ENCODE data around the gene HGFAC. TPM values are rescaled to one million over a fixed set of nuclear protein-coding genes. Genes with fewer than 3 reads are reported as not detected.

The HGFAC gene
- total and polyA plus RNA-seq, 2 experiments from 2014 or later, result not detected

DNA sequence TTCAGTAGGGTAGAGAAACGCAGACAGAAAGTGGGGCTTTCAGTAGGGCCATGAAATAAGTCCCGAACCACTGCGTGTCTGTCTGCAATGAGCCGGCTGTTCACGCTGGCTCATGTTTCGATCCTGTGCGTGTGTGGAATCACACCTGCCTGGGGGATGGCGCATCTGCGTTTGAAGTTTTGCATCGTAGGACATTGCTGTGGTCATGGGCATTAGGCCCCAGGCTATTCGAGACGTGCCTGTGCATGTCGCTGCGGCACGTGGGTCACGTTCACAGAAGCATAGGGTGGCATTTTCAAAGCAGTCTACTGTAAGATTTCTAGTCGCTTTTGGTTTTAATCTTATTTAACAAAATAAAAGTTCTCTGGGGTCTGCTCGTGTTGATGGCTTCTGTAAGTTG is 25.5 kb upstream of the HGFAC start:
- no peaks in the 10 kb centered on the region for H4K20me1 ChIP-seq (ENCODE audit: insufficient read depth)
- DNase-seq, result no peak
- no peak overlapping the region for H2AFZ ChIP-seq
- no peaks in the 10 kb centered on the region for H3K79me2 ChIP-seq (ENCODE audit: insufficient read depth)
- no peak overlapping the region for H3K27ac ChIP-seq
- no peak for TF ChIP-seq EZH2 (IDR thresholded peaks at IDR 0.05; ENCODE audit: insufficient read depth, poor library complexity, severe bottlenecking)
- no peak for TF ChIP-seq EZH2phosphoT487 (IDR thresholded peaks at IDR 0.05; ENCODE audit: insufficient read depth, low read depth)
- H3K36me3 ChIP-seq (ENCODE audit: low read depth), result no peaks in the 10 kb centered on the region
- H3K9me2 ChIP-seq (ENCODE audit: insufficient read depth), result no peaks in the 10 kb centered on the region
- in situ Hi-C loops (cut with MboI), result no loop called here
- no peak overlapping the region for H3K4me3 ChIP-seq
- H3K9me3 ChIP-seq (ENCODE audit: low read depth), result no peaks in the 10 kb centered on the region
- no peaks in the 10 kb centered on the region for H3K27me3 ChIP-seq (replicated peaks; ENCODE audit: insufficient read depth)
- no peaks in the 10 kb centered on the region for H3F3A ChIP-seq (ENCODE audit: insufficient read depth)
- H3K9ac ChIP-seq, result no peak overlapping the region
- 92 to 94% methylated on average over 18 of the region's 18 CpGs for WGBS, 2 experiments (ENCODE audit: low coverage in 1 of 2, low lambda C conversion rate in 2 of 2, missing lambda C conversion rate in 2 of 2)
- H3K4me2 ChIP-seq (ENCODE audit: unreplicated experiment), result no peak overlapping the region
- no peaks in the 10 kb centered on the region for H3K4me1 ChIP-seq (ENCODE audit: insufficient read depth)

DNA sequence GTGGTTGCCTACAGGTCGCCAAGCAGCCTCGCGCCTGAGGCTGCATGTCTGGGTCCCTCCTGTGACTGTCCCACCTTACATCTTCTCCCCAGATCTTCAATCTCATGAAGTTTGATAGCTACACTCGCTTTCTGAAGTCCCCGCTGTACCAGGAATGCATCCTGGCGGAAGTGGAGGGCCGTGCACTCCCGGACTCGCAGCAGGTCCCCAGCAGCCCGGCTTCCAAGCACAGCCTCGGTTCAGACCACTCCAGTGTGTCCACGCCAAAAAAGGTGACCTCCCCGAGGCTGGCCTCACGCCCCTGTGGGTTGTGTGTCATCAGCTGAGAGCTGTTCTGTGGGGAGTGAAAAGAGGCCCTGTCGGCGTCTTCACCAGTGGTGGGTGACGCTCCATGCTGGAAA is 24.9 kb upstream of the HGFAC start:
- no peaks in the 10 kb centered on the region for H3K4me1 ChIP-seq (ENCODE audit: insufficient read depth)
- H3K4me2 ChIP-seq (ENCODE audit: unreplicated experiment), result no peak overlapping the region
- H3K79me2 ChIP-seq (ENCODE audit: insufficient read depth), result no peaks in the 10 kb centered on the region
- no peaks in the 10 kb centered on the region for H3K9me3 ChIP-seq (ENCODE audit: low read depth)
- H3K9me2 ChIP-seq (ENCODE audit: insufficient read depth), result no peaks in the 10 kb centered on the region
- no peak overlapping the region for H3K9ac ChIP-seq
- no peaks in the 10 kb centered on the region for H3K36me3 ChIP-seq (ENCODE audit: low read depth)
- in situ Hi-C loops (cut with MboI), result no loop called here
- no peak overlapping the region for H3K4me3 ChIP-seq
- no peak overlapping the region for H3K27ac ChIP-seq
- TF ChIP-seq EZH2phosphoT487 (IDR thresholded peaks at IDR 0.05; ENCODE audit: insufficient read depth, low read depth), result no peak
- no peak for TF ChIP-seq EZH2 (IDR thresholded peaks at IDR 0.05; ENCODE audit: insufficient read depth, poor library complexity, severe bottlenecking)
- no peaks in the 10 kb centered on the region for H3K27me3 ChIP-seq (replicated peaks; ENCODE audit: insufficient read depth)
- no peaks in the 10 kb centered on the region for H3F3A ChIP-seq (ENCODE audit: insufficient read depth)
- DNase-seq, result no peak
- no peak overlapping the region for H2AFZ ChIP-seq
- 96% methylated on average over 17 of the region's 17 CpGs for WGBS, 2 experiments (ENCODE audit: low coverage in 1 of 2, low lambda C conversion rate in 2 of 2, missing lambda C conversion rate in 2 of 2)
- no peaks in the 10 kb centered on the region for H4K20me1 ChIP-seq (ENCODE audit: insufficient read depth)

DNA sequence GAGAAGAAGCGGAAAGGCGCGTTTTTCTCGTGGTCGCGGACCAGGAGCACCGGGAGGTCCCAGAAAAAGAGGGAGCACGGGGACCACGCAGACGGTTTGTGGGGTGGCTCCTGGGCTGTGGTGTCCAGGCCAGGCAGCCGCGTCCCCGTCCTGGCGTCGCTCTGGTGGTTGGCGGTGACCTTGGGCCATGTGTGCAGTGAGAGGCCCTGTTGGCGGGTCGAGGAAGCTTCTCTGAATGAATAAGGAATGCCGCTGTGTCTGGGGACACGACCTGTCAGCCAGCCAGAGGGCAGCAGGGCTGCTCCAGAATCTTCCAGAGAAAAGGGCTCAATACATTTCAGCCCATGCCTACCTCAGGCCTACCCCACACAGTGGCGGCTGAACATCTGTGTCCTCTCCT is 24.3 kb upstream of the HGFAC start:
- Histone ChIP-seq H3K27ac (no peak overlapping the region), H3K9ac (no peak overlapping the region), H2AFZ (no peak overlapping the region), H3K36me3 (ENCODE audit: low read depth) (no peaks in the 10 kb centered on the region), H3K4me1 (ENCODE audit: insufficient read depth) (no peaks in the 10 kb centered on the region), H3K79me2 (ENCODE audit: insufficient read depth) (no peaks in the 10 kb centered on the region), H3K4me2 (ENCODE audit: unreplicated experiment) (no peak overlapping the region), H3K4me3 (no peak overlapping the region), H4K20me1 (ENCODE audit: insufficient read depth) (no peaks in the 10 kb centered on the region), H3K9me3 (ENCODE audit: low read depth) (no peaks in the 10 kb centered on the region), H3F3A (ENCODE audit: insufficient read depth) (no peaks in the 10 kb centered on the region), H3K9me2 (ENCODE audit: insufficient read depth) (no peaks in the 10 kb centered on the region), H3K27me3 (replicated peaks; ENCODE audit: insufficient read depth) (no peaks in the 10 kb centered on the region)
- DNase-seq, result no peak
- in situ Hi-C loops (cut with MboI), result no loop called here
- 96 to 97% methylated on average over 21 of the region's 21 CpGs for WGBS, 2 experiments (ENCODE audit: low coverage in 1 of 2, low lambda C conversion rate in 2 of 2, missing lambda C conversion rate in 2 of 2)
- TF ChIP-seq EZH2 (IDR thresholded peaks at IDR 0.05; ENCODE audit: insufficient read depth, poor library complexity, severe bottlenecking) (no peak), EZH2phosphoT487 (IDR thresholded peaks at IDR 0.05; ENCODE audit: insufficient read depth, low read depth) (no peak)

DNA sequence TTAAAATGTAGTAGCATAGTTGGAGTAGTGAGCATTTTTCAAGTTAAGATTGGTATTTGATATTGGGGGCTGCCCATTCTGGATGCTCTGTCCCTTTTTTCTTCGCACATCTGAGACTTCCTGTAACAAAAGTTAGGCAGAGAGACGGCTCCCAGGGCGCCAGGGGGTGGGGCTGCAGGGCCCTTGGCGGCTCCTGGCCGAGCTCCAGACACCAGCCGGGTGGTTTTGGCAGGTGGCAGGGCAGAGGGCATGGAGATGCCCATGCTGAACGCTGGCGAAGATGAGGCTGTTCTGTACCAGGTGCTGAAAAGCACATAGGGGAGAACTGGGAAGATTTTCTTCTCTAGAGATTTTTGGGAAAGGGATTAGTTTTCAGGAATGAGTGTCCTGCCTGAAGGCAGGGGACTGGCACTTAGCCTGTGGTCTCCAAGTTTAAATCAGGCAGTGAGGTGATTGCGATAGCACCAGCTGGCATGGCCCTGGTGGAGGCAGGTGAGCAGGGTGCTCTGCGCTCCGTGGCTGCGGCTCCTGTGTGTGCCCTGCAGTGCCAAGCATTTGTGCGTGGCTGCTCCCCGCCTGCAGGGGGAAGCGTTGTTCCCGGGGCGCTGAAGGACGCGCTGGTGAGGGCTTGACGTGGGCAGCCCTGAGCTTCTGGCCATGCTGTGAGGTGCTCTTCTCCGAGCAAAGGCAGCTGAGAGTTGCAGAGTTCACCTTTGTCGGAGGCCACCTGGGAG is 23.6 kb upstream of the HGFAC start:
- H3K9ac ChIP-seq, result no peak overlapping the region
- no peak for DNase-seq
- H3K9me2 ChIP-seq (ENCODE audit: insufficient read depth), result no peaks in the 10 kb centered on the region
- no peaks in the 10 kb centered on the region for H3K79me2 ChIP-seq (ENCODE audit: insufficient read depth)
- no peaks in the 10 kb centered on the region for H3K36me3 ChIP-seq (ENCODE audit: low read depth)
- no peaks in the 10 kb centered on the region for H3F3A ChIP-seq (ENCODE audit: insufficient read depth)
- no peak overlapping the region for H3K4me2 ChIP-seq (ENCODE audit: unreplicated experiment)
- H3K9me3 ChIP-seq (ENCODE audit: low read depth), result no peaks in the 10 kb centered on the region
- no peaks in the 10 kb centered on the region for H3K4me1 ChIP-seq (ENCODE audit: insufficient read depth)
- H3K27me3 ChIP-seq (replicated peaks; ENCODE audit: insufficient read depth), result no peaks in the 10 kb centered on the region
- H4K20me1 ChIP-seq (ENCODE audit: insufficient read depth), result no peaks in the 10 kb centered on the region
- no peak overlapping the region for H2AFZ ChIP-seq
- 94% methylated on average over 22 of the region's 22 CpGs for WGBS, 2 experiments (ENCODE audit: low coverage in 1 of 2, low lambda C conversion rate in 2 of 2, missing lambda C conversion rate in 2 of 2)
- no peak overlapping the region for H3K4me3 ChIP-seq
- no peak overlapping the region for H3K27ac ChIP-seq
- in situ Hi-C loops (cut with MboI), result no loop called here
- TF ChIP-seq EZH2 (IDR thresholded peaks at IDR 0.05; ENCODE audit: insufficient read depth, poor library complexity, severe bottlenecking) (no peak), EZH2phosphoT487 (IDR thresholded peaks at IDR 0.05; ENCODE audit: insufficient read depth, low read depth) (no peak)

Data from GM23248 (cell line).